Measurements from ENCODE around the gene PAK5.

Gene PAK5

GRCh38 chr20:9775176-9775575 is 63.7 kb downstream of the PAK5 start:
- DNase-seq, result no peak

GRCh38 chr20:9769954-9770353 is 68.9 kb downstream of the PAK5 start:
- DNase-seq, result no peak

GRCh38 chr20:9761476-9761875 is 77.4 kb downstream of the PAK5 start:
- no peak for DNase-seq

- DNase-seq, result no peak
Measured at GRCh38 chr20:9759392-9759791, 79.5 kb downstream of the PAK5 start.

- DNase-seq, result no peak
Measured at GRCh38 chr20:9758752-9759151, 80.1 kb downstream of the PAK5 start.

GRCh38 chr20:9756660-9757059 is 82.2 kb downstream of the PAK5 start:
- no peak for DNase-seq

GRCh38 chr20:9755301-9755700 is 83.6 kb downstream of the PAK5 start:
- DNase-seq, result no peak

- no peak for DNase-seq
Measured at GRCh38 chr20:9744551-9744950, 94.3 kb downstream of the PAK5 start.

- DNase-seq, result no peak
Measured at GRCh38 chr20:9743871-9744270, 95.0 kb downstream of the PAK5 start.

GRCh38 chr20:9742821-9743220 is 96.1 kb downstream of the PAK5 start:
- no peak for DNase-seq

GRCh38 chr20:9741996-9742395 is 96.9 kb downstream of the PAK5 start:
- no peak for DNase-seq

GRCh38 chr20:9740486-9740885 is 98.4 kb downstream of the PAK5 start:
- no peak for DNase-seq

- DNase-seq, result no peak
Measured at GRCh38 chr20:9739991-9740390, 98.9 kb downstream of the PAK5 start.

- DNase-seq, result no peak
Measured at GRCh38 chr20:9736373-9736772, 102.5 kb downstream of the PAK5 start.

- no peak for DNase-seq
Measured at GRCh38 chr20:9723501-9724202, 115.2 kb downstream of the PAK5 start.

- no peak for DNase-seq
Measured at GRCh38 chr20:9711872-9712271, 127.0 kb downstream of the PAK5 start.

- DNase-seq, result no peak
Measured at GRCh38 chr20:9710685-9711084, 128.2 kb downstream of the PAK5 start.

GRCh38 chr20:9705722-9706476 is 133.0 kb downstream of the PAK5 start:
- no peak for DNase-seq

- DNase-seq, result no peak
Measured at GRCh38 chr20:9699181-9699580, 139.7 kb downstream of the PAK5 start.

GRCh38 chr20:9689041-9689440 is 149.8 kb downstream of the PAK5 start:
- no peak for DNase-seq

- no peak for DNase-seq
Measured at GRCh38 chr20:9686866-9687265, 152.0 kb downstream of the PAK5 start.

GRCh38 chr20:9686455-9686854 is 152.4 kb downstream of the PAK5 start:
- no peak for DNase-seq

- DNase-seq, result no peak
Measured at GRCh38 chr20:9686001-9686400, 152.9 kb downstream of the PAK5 start.

- no peak for DNase-seq
Measured at GRCh38 chr20:9685011-9685410, 153.9 kb downstream of the PAK5 start.
